ENCODE results near the gene ME3. TPM values are rescaled to one million over a fixed set of nuclear protein-coding genes. Genes with fewer than 3 reads are reported as not detected.

ME3 gene
- total and polyA plus RNA-seq, 2 donors (not counting 1 experiment from before 2014, with no cell fraction given): 1.3 TPM; not detected in 1

GRCh38 chr11:86588566-86589090 is 83.8 kb downstream of the ME3 start:
- no peaks in the 10 kb centered on the region for H3K27me3 ChIP-seq (replicated peaks in 1 of 4; ENCODE audit: control extremely low read depth in 1 of 4, control insufficient read depth in 3 of 4, insufficient read depth in 4 of 4, low read length in 3 of 4)
- H3K4me2 ChIP-seq (replicated peaks; ENCODE audit: low read depth, low read length, poor library complexity, severe bottlenecking): no peak overlapping the region
- H3K4me1 Mint-ChIP-seq: peaks cover 9% of the 10 kb centered on the region
- H3K9me3 Mint-ChIP-seq (ENCODE audit: insufficient read depth): no peaks in the 10 kb centered on the region
- H3K4me3 Mint-ChIP-seq: no peak overlapping the region
- ChIA-PET CTCF (no interaction called here), POLR2A (no interaction called here)
- H3K27ac ChIP-seq (ENCODE audit: low read length in 2 of 2): no peak overlapping the region
- no peak for ATAC-seq (ENCODE audit: low read depth)
- no peak overlapping the region for H3K4me3 ChIP-seq (ENCODE audit: control extremely low read depth in 1 of 5, extremely low read depth in 1 of 5, insufficient read depth in 1 of 5, low read depth in 2 of 5, low read length in 4 of 5)
- WGBS (ENCODE audit: insufficient coverage): no CpG with 5 or more reads among the region's 2 CpGs
- H2AFZ ChIP-seq (ENCODE audit: insufficient read depth, low read depth, low read length, poor library complexity, severe bottlenecking): no peak overlapping the region
- no peaks in the 10 kb centered on the region for H3K27me3 Mint-ChIP-seq
- H3K27ac Mint-ChIP-seq: no peak overlapping the region
- intact Hi-C loops (cut with micrococcal nuclease): no loop called here
- no peaks in the 10 kb centered on the region for H3K36me3 ChIP-seq (replicated peaks in 1 of 2; ENCODE audit: control extremely low read depth in 1 of 2, control insufficient read depth in 1 of 2, extremely low read depth in 1 of 2, insufficient read depth in 2 of 2, low read length in 1 of 2)
- TF ChIP-seq EZH2 (IDR thresholded peaks at IDR 0.05; ENCODE audit: borderline replicate concordance, insufficient read depth, low read depth, low read length, poor library complexity, severe bottlenecking) (no peak), CTCF (IDR thresholded peaks at IDR 0.05) (no peak)
- no peak for DNase-seq
- no peak overlapping the region for H3K9ac ChIP-seq (ENCODE audit: low read length)
- no peaks in the 10 kb centered on the region for H3K9me3 ChIP-seq (ENCODE audit: control extremely low read depth in 1 of 3, control insufficient read depth in 2 of 3, insufficient read depth in 1 of 3, low read length in 2 of 3)
- H3K4me1 ChIP-seq (ENCODE audit: control insufficient read depth in 2 of 2, insufficient read depth in 2 of 2, low read length in 2 of 2): peaks cover 5 to 7% of the 10 kb centered on the region in 2 donors
- H4K20me1 ChIP-seq (ENCODE audit: control insufficient read depth, insufficient read depth, low read length, poor library complexity, severe bottlenecking): no peaks in the 10 kb centered on the region
- H3K79me2 ChIP-seq (ENCODE audit: control insufficient read depth, insufficient read depth, low read length): no peaks in the 10 kb centered on the region

- H3K4me1 Mint-ChIP-seq: peaks cover 3% of the 10 kb centered on the region
- ATAC-seq (ENCODE audit: low read depth) (no peak), DNase-seq (no peak)
- H3K27me3 ChIP-seq (replicated peaks in 1 of 4; ENCODE audit: control extremely low read depth in 1 of 4, control insufficient read depth in 3 of 4, insufficient read depth in 4 of 4, low read length in 3 of 4): no peaks in the 10 kb centered on the region
- no peak overlapping the region for H3K27ac Mint-ChIP-seq
- peaks cover 0 to 1% of the 10 kb centered on the region in 2 donors for H3K4me1 ChIP-seq (ENCODE audit: control insufficient read depth in 2 of 2, insufficient read depth in 2 of 2, low read length in 2 of 2)
- H3K4me3 ChIP-seq (ENCODE audit: control extremely low read depth in 1 of 5, extremely low read depth in 1 of 5, insufficient read depth in 1 of 5, low read depth in 2 of 5, low read length in 4 of 5): no peak overlapping the region
- H3K27ac ChIP-seq (ENCODE audit: low read length in 2 of 2): no peak overlapping the region
- no peaks in the 10 kb centered on the region for H3K9me3 ChIP-seq (ENCODE audit: control extremely low read depth in 1 of 3, control insufficient read depth in 2 of 3, insufficient read depth in 1 of 3, low read length in 2 of 3)
- H3K27me3 Mint-ChIP-seq: peaks cover 4% of the 10 kb centered on the region
- no peaks in the 10 kb centered on the region for H3K36me3 ChIP-seq (replicated peaks in 1 of 2; ENCODE audit: control extremely low read depth in 1 of 2, control insufficient read depth in 1 of 2, extremely low read depth in 1 of 2, insufficient read depth in 2 of 2, low read length in 1 of 2)
- intact Hi-C loops (cut with micrococcal nuclease): no loop called here
- ChIA-PET POLR2A (no interaction called here), CTCF (no interaction called here)
- no peaks in the 10 kb centered on the region for H3K79me2 ChIP-seq (ENCODE audit: control insufficient read depth, insufficient read depth, low read length)
- no peaks in the 10 kb centered on the region for H3K9me3 Mint-ChIP-seq (ENCODE audit: insufficient read depth)
- H2AFZ ChIP-seq (ENCODE audit: insufficient read depth, low read depth, low read length, poor library complexity, severe bottlenecking): no peak overlapping the region
- no peak overlapping the region for H3K4me3 Mint-ChIP-seq
- H4K20me1 ChIP-seq (ENCODE audit: control insufficient read depth, insufficient read depth, low read length, poor library complexity, severe bottlenecking): no peaks in the 10 kb centered on the region
- no peak overlapping the region for H3K9ac ChIP-seq (ENCODE audit: low read length)
- 79% methylated on average over 3 of the region's 6 CpGs for WGBS (ENCODE audit: insufficient coverage)
- TF ChIP-seq EZH2 (IDR thresholded peaks at IDR 0.05; ENCODE audit: borderline replicate concordance, insufficient read depth, low read depth, low read length, poor library complexity, severe bottlenecking) (no peak), CTCF (IDR thresholded peaks at IDR 0.05) (no peak)
- H3K4me2 ChIP-seq (replicated peaks; ENCODE audit: low read depth, low read length, poor library complexity, severe bottlenecking): no peak overlapping the region
Measured at GRCh38 chr11:86587264-86588193, 84.9 kb downstream of the ME3 start.
